Femur (tissue), 1 donor: ENCODE measurements around the gene LACRT.
"Not testable (repeated sequence)": the region's sequence is repeated elsewhere in the genome, so short reads cannot be mapped to it uniquely, and the experiment has no call there.

Experiments
- DNase-seq: peaks from one replicate; pipeline ENCODE4 v3.0.0-alpha.2; 2017

The LACRT gene

DNA sequence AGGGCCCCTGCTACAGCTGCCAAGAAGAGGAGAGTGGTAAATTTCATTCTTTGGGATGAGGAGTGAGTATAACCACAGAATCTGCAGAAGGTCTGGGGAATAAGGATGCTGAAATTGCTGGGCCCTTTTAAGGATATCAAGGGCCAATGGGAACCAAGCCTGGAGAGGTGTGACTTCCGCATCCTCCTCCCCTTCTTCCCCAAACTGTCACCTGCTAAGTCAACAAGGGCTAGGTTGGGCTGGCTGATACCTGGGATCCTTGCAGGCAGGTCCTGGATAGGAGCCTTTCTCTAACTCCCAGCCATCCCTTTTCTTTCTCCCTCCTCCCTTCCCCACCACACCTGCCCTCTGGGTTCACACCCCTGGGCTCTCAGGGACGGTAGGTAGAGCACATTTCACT, at the start of gene LACRT:
TSS of gene LACRT (minus strand) at position 101 of the 400 bp plus-strand sequence. CDS start at position 47, 54 bp downstream.
- DNase-seq, result no peak

GRCh38 chr12:54683398-54683797, 48.7 kb upstream of the LACRT start:
- no peak for DNase-seq

DNA sequence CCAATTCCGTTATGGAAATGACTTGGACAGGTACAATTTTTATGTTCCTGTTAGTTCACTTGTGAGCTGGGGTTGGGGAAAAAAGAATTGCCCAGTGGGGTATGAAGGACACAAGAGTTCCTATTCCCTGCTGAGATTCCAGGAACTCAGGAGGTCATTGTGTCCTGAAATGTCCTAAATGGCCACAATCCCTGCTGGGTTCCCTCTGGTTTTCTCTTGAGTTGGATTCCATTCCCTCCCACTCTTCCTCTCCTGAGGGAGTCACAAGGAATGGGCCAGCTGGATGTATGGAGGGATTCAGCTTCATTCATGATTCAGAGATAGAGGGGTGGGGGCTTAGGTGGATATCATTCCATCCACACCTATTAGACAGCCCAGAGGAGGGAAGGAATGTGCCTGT, 48.0 kb upstream of the LACRT start:
- DNase-seq, result no peak

DNA sequence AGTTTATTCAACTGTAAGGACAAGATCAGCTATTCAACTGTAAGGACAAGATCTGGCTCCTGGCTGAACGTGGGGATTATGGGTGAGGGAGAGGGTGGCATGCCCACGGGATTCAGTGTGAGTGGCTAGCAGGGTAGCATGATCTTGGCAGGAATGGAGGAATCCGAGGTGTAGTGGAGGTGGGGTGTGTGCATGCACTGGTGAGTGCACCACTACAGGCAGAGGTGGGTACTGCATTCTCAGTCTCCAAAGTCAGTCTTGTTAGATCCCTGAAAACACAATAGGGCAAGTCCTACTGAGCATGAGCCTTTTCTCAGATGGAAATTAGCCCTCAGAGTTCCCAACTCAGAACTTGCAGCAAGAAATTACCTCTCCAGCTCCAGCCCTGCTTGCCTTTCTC, 45.7 kb upstream of the LACRT start:
- DNase-seq, result no peak

DNA sequence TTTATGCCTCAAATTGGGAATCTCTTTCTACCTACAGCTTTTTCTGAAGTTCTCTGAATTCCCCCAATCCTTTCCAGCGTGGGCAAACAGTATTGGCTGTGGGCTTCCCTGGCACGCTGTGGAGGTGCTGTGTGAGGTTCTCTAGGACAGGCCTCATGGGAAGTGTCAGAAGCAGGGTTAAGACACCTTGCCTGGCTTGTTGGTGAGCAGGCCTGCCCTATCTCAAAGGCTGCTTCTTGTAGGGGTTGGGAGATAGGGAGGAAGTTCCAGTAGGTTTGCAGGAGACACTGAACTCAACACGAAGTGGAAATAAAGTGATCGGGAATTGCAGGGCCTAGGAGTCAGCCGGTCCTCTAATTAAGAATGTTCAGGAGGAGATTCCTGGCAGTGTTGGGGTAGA, 43.4 kb upstream of the LACRT start:
- DNase-seq, result no peak

DNA sequence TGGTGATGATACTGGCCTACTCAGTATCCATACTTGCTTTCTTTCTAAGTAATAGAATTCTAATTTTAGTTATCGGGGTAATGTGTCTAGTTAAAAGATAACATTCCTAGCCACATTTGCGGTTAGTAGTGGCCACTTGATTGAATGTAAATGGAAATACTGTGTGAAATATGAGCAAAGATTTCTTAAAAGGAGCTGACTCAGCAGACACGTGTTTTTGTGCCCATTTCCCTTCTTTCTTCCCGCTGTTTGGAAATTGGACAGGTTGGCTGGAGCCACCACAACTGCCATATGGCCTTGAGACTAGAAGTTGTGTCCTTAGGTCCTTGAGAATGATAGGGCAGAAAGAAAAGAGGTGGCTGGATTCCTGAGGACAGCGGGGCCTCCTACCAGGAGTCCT, 33.2 kb upstream of the LACRT start:
- no peak for DNase-seq

GRCh38 chr12:54666008-54666407, 31.3 kb upstream of the LACRT start:
- no peak for DNase-seq

GRCh38 chr12:54665022-54665635, 30.4 kb upstream of the LACRT start:
- not testable (repeated sequence) for DNase-seq

- no peak for DNase-seq
Observed at GRCh38 chr12:54663603-54664002, 28.9 kb upstream of the LACRT start.

- DNase-seq, result no peak
Observed at GRCh38 chr12:54662026-54662425, 27.3 kb upstream of the LACRT start.

GRCh38 chr12:54661048-54661447, 26.4 kb upstream of the LACRT start:
- DNase-seq, result no peak

DNA sequence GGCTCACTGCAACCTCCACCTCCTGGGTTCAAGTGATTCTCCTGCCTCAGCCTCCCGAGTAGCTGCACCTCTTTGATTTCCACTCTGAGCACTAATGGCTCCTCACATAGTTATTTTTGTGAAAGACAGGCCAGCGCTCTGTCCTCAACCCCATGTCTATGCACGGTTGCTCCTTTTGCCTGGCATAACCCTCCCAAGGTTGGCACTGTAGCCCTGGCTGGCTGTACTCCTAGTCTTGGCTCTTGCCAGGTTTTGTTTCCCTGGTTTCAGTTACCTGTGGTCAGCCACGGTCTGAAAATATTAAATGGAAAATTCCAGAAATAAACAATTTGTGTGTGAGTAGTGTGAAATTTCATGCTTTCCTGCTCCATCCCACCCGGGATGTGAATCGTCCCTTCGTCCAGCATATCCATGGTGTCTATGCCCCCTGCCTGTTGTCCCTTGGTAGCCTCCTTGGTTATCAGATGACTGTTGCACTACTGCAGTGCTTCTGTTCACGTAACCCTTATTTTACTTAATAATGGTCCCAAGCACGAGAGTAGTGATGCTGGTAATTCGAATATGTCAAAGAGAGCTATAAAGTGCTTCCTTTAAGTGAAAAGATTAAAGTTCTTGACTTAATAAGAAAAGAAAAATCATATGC, 25.7 kb upstream of the LACRT start:
- DNase-seq, result no peak

GRCh38 chr12:54658306-54659264, 23.9 kb upstream of the LACRT start:
- no peak for DNase-seq

DNA sequence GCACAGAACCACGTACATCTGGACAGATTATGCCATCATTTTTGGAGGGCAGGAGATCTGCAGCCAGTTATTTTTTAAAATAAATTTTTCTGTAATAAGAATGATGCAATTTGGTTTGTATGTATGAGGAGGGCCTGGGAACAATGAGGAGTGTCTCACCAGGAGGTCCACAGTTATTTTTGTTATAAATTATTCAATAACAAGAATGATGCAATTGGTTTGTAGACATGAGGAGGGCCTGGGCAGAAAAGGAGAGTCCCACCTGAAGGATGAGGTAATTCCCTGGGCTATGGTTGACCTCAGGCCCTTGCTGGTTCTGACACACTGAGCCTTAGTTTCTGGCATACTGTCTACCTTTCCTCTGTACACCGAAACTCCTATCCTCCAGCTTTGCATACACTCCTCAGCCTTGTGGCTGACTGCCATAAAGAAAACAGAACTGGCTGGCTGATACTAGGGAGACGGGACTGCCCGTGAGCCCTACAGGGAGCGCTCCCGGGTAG, 22.5 kb upstream of the LACRT start:
- no peak for DNase-seq

DNA sequence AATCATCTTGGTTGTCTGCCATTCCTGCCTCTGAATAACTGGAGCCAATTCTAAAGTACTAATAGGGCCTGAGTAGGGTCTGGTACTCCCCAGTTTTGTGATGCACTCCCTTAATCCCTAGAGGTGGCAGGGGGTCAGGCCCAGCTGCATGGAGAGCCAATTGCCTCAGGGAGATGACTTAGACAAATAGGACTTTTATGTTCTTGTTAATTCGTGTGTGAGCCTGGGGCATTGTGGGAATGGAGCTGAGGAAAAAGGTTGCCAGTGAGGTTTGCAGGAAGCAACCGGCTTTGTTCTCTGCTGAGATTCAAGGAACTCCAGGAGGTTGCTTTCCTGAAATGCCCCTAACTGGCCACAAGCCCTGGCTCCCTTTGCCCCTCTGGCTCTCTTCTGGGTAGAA, 20.2 kb upstream of the LACRT start:
- no peak for DNase-seq

DNA sequence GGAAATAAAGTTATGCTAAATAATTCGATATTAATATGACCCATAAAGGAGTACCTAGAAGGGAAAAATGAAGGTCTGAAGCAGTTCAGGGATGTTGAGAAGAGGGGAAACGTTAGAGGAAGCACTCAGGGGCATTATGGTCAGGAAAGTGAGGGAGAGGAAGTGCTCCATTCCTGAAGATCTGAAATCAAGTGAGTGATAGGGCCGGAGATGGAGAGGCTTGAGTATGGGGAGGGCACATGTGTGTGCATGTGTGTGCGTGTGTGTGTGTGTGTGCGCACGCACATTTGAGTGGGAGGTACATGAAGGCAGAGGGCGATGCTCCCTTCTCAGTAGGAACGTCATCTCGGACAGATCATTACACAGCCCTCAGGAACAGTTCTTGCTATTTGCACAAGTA, 18.3 kb upstream of the LACRT start:
- DNase-seq, result no peak

DNA sequence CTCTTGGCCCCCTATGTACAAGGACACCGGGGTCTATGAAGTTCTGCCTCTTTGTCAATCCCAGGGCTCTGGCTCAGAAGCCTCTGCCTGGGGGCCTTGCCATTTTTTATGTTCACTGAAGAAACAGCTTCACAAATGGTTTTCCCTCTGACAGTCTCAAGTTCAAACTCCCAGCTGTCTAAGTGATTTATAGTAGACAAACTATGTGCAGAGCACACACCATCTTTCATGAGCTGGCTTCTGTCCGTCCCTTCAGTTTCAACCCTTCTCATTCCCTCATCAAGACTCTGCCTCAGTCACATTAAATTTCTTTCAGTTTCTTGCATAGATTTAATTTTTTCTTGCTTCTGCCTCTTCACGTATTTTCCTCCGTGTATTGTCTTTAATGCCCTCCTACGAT, 16.2 kb upstream of the LACRT start:
- no peak for DNase-seq

GRCh38 chr12:54650409-54650808, 15.7 kb upstream of the LACRT start:
- DNase-seq, result no peak

DNA sequence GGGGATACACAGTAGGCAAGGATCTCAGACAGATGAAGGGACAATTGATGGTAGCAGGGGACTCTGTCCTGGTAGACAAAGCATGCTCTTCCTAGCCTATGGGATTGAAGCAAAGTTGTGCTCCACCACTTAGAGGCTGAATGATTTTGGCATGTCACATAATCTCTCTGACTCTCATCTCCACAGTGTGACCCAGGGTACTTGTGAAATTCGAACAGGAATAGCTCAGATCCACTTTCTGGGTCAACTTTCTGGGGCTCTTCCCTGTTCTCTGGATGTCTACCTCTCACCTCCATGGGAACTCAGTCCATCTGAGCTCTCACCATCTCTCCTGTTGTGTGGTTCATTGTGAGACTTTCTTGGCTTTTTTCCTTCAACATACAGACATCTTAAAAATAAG, 15.1 kb upstream of the LACRT start:
- no peak for DNase-seq

DNA sequence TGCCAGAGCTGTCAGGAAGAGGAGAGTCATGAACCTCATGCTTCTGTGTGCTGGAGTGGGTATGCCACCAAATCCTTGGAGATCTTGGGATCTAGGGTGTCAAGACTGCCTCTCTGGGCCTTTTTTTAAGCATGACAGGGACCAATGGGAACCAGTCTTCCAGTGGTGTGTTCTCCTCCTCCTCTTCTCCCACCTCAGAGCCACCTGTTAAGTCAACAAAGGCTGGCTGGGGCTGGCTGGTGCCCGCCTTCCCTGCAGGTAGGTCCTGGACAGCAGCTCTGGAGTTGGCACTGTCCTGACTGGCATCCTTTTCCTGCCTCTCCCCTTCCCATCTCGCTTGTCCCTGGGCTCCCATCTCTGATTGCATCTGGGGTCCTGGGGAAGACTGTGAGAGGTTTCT, 13.6 kb upstream of the LACRT start, which contains the start of gene DCD:
TSS of gene DCD (minus strand) at position 101 of the 400 bp plus-strand sequence. CDS start at position 39, 62 bp downstream.
- no peak for DNase-seq

- no peak for DNase-seq
Observed at GRCh38 chr12:54641554-54641953, 6.9 kb upstream of the LACRT start.

- no peak for DNase-seq
Observed at GRCh38 chr12:54641089-54641488, 6.4 kb upstream of the LACRT start.

- DNase-seq, result not testable (repeated sequence)
Observed at GRCh38 chr12:54639112-54639511, 4.4 kb upstream of the LACRT start.
